ENCODE data around the gene EMC7. TPM values are rescaled to one million over a fixed set of nuclear protein-coding genes. Genes with fewer than 3 reads are reported as not detected.
"Not testable (repeated sequence)": the region's sequence is repeated elsewhere in the genome, so short reads cannot be mapped to it uniquely, and the experiment has no call there.

EMC7 gene
- polyA plus RNA-seq, 3 donors, result 50.0 to 93.1 (median 52.4) TPM

DNA sequence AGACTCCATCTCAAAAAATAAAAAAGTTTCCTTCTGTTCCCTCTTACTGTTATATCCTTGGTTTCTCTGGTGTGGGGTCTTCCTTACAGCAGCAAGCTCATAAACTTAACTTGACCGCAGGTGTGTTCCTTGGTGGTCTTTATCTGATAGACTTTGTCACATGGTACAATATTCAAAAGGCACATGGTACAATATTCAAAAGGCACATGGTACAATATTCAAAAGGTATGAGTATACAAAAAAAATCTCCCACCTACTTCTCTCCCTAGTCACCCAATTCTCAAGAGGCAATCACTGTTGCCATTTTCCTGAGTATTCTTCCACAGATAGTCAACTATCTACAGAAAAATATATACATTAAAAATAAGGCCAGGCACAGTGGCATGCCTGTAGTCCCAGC is 4.8 kb upstream of the EMC7 start:
- H3K27ac ChIP-seq (ENCODE audit: low read depth, low read length), result no peak overlapping the region
- 79 to 96% (median 95%) methylated on average over 1 of the region's 1 CpG for WGBS, 3 donors

- 14 to 26% (median 25%) methylated on average over 29 of the region's 29 CpGs for WGBS, 3 donors
- H3K27ac ChIP-seq (ENCODE audit: low read depth, low read length), result no peak overlapping the region
Observed at GRCh38 chr15:34102175-34102925, 688 bp upstream of the EMC7 start.

GRCh38 chr15:34099914-34100313 is 1.7 kb downstream of the EMC7 start:
- 94 to 98% (median 95%) methylated on average over 5 of the region's 5 CpGs for WGBS, 3 donors
- H3K27ac ChIP-seq (ENCODE audit: low read depth, low read length), result no peak overlapping the region

DNA sequence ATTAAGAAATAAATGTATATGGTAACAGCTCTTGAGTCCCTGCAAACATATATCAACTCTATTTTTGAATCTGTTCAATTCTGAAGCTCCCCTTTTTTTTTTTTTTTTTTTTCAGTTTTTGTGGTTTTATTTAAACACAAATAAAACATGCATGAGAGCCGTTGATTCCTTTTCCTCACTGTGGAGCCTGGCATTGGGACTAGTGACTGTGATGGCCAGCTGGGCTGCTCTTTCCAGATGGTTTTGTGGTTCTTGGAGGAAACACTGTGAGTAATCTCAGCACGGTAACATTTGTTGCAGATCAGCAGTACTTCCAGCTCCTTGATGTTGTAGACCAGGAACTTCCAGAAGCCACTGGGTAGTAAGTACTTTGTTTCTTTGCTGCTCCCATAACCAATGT is 15.9 kb downstream of the EMC7 start:
- WGBS, 3 donors, result 71 to 81% (median 74%) methylated on average over 2 of the region's 2 CpGs
- no peak overlapping the region for H3K27ac ChIP-seq (ENCODE audit: low read depth, low read length)

DNA sequence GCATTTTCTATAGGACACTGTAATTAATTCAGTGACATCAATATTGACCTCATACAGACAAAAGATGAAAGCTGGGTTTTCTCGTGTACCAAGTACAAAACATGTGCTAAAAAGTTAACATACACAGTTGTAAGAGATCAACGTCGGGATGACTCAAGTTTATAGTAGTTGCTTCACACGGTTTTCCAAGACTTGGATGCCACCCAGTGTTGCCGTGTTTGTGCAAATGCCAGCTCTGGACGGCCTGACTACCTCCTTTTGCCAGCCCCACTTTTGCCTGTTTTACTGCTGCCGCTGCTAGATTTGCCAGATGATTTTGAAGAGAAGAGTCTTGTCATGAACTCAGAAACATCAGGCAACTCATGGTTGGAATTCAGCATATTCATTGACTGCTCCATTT is 17.6 kb downstream of the EMC7 start:
- no peak overlapping the region for H3K27ac ChIP-seq (ENCODE audit: low read depth, low read length)
- 70 to 86% (median 75%) methylated on average over 7 of the region's 7 CpGs for WGBS, 3 donors

GRCh38 chr15:34079904-34080303 is 21.8 kb downstream of the EMC7 start:
- WGBS, 3 donors, result 93 to 100% (median 95%) methylated on average over 4 of the region's 4 CpGs
- no peak overlapping the region for H3K27ac ChIP-seq (ENCODE audit: low read depth, low read length)

- H3K27ac ChIP-seq (ENCODE audit: low read depth, low read length), result no peak overlapping the region
- 68 to 88% (median 85%) methylated on average over 3 of the region's 3 CpGs for WGBS, 3 donors
Observed at GRCh38 chr15:34078900-34079299, 22.8 kb downstream of the EMC7 start.

DNA sequence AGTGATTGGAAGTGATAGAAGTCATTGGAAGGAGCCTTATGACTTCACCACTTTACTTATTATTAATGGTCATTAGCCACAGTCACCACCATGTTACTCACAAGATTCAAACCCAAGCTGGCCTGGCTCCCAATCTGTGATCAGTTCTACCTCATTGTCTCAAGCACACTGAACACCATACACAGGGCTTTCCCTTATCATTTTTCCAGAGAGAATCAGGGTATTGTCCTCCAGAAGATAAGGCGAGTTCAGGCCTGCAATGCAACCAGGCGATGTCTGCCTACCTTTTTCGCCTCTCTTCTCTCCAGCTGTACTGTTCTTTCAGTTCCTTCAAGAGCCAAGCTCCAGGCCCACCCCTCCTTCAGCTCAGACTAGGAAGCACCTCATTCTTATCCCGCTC is 24.9 kb downstream of the EMC7 start:
- H3K27ac ChIP-seq (ENCODE audit: low read depth, low read length), result no peak overlapping the region
- WGBS, 3 donors, result 90 to 97% (median 96%) methylated on average over 4 of the region's 4 CpGs

GRCh38 chr15:34070003-34070402 is 31.7 kb downstream of the EMC7 start:
- WGBS, 3 donors, result 80 to 82% (median 82%) methylated on average over 6 of the region's 6 CpGs
- no peak overlapping the region for H3K27ac ChIP-seq (ENCODE audit: low read depth, low read length)

DNA sequence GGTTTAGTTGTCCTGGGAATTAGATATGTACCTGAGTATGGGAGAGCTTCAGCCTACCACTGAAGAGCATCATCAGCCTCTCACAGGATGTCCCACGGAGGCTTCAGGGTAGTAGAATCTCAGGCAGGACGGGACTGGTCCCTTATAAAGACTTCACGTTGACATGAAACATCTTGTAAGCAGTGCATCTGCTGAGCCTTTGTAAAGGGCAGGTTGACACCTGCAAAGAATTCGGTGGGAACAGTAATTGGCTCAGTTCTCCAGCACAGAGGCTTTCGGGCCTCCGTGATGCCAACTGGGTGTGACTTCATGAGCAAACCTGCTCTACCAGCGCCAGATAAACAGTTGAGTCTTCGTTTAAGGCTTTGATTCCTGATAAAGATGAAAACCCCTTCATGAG is 35.7 kb downstream of the EMC7 start:
- H3K27ac ChIP-seq (ENCODE audit: low read depth, low read length), result no peak overlapping the region

GRCh38 chr15:34065261-34065660 is 36.4 kb downstream of the EMC7 start:
- 89 to 92% (median 90%) methylated on average over 3 of the region's 3 CpGs for WGBS, 3 donors
- H3K27ac ChIP-seq (ENCODE audit: low read depth, low read length), result no peak overlapping the region

More for the DNA sequence above, 35.7 kb downstream of the EMC7 start:
- WGBS, 3 donors, result 81 to 89% (median 88%) methylated on average over 8 of the region's 8 CpGs

GRCh38 chr15:34064438-34064837 is 37.2 kb downstream of the EMC7 start:
- 0% methylated on average over 1 of the region's 1 CpG for WGBS, 3 donors
- no peak overlapping the region for H3K27ac ChIP-seq (ENCODE audit: low read depth, low read length)

DNA sequence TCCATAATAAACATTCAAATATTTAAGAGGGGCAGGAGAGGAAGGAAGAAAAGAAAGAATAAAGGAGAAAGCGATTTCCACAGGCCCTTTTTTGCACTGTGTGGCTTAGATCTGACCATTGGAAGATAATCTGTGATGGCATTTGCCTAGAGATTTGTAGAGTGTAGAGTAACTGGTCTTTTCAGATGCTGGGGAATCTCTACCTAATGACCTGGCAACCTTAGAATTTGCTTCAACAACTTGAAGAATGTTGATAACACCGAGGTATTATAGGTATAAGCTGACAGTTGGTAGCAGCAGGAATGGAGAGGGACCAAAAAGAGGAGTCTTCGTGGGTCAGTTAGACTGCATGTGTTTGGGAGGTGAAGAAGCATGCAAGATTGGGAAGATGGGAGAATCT is 41.7 kb downstream of the EMC7 start:
- H3K27ac ChIP-seq (ENCODE audit: low read depth, low read length), result no peak overlapping the region
- WGBS, 3 donors, result 45 to 77% (median 74%) methylated on average over 3 of the region's 3 CpGs

GRCh38 chr15:34059476-34059875 is 42.2 kb downstream of the EMC7 start:
- 37 to 51% (median 49%) methylated on average over 2 of the region's 2 CpGs for WGBS, 3 donors

GRCh38 chr15:34056911-34057310 is 44.8 kb downstream of the EMC7 start:
- no peak overlapping the region for H3K27ac ChIP-seq (ENCODE audit: low read depth, low read length)
- 89 to 90% (median 89%) methylated on average over 5 of the region's 5 CpGs for WGBS, 3 donors

More at GRCh38 chr15:34059476-34059875, 42.2 kb downstream of the EMC7 start:
- H3K27ac ChIP-seq (ENCODE audit: low read depth, low read length), result no peak overlapping the region

DNA sequence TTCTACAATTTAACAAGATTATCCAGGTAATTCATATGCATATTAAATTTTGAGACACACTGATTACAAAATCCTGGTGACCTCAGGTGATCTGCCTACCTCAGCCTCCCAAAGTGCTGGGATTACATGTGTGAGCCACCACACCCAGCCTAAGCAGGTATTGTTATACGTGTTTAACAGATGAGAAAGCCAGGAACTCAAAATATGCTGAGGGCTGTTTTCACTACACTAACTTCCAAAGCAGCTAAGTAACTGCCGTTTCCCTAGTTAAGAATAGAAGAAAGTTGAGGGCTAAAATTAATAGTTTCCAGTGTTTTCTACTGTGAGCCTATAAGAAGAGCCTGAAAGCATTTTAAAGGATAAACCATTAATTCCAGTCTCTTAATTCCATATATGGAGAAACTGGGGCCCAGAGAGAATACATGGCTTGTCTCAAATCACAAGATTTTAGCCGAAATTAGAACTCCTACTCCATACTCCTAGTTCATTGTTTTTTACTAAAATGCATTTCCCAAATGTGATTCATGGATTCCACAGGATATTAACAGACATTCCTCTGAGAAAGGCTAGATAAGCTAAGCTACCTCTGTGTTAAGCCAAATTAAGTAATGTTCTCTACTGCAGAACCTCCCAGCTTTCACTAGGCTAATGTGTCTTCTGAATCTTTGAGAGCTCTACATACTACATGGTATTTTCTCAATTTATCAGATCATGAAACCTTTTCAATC is 45.6 kb downstream of the EMC7 start:
- 57 to 69% (median 58%) methylated on average over 3 of the region's 3 CpGs for WGBS, 3 donors
- H3K27ac ChIP-seq (ENCODE audit: low read depth, low read length), result no peak overlapping the region

DNA sequence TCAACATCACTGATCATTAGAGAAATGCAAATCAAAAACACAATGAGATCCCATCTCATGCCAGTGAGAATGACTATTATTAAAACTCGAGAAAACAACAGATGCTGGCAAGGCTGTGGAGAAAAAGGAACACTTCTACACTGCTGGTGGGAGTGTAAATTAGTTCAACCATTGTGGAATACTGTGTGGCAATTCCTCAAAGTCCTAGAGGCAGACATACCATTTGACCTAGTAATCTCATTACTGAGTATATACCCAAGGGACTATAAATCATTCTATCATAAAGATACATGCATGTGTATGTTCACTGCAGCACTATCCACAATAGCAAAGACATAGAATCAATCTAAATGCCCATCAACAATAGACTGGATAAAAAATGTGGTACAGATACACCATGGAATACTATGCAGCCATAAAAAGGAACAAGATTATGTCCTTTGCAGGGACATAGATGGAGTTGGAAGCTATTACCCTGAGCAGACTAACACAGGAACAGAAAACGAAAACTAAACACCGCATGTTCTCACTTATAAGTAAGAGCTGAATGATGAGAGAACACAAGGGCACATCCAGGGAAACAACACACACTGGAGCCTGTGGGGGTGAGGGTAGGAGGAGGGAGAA is 47.5 kb downstream of the EMC7 start:
- 87 to 95% (median 88%) methylated on average over 3 of the region's 3 CpGs for WGBS, 3 donors
- no peak overlapping the region for H3K27ac ChIP-seq (ENCODE audit: low read depth, low read length)

GRCh38 chr15:34050385-34050784 is 51.3 kb downstream of the EMC7 start:
- 56 to 97% (median 89%) methylated on average over 1 of the region's 1 CpG for WGBS, 3 donors
- not testable (repeated sequence) for H3K27ac ChIP-seq (ENCODE audit: low read depth, low read length)

DNA sequence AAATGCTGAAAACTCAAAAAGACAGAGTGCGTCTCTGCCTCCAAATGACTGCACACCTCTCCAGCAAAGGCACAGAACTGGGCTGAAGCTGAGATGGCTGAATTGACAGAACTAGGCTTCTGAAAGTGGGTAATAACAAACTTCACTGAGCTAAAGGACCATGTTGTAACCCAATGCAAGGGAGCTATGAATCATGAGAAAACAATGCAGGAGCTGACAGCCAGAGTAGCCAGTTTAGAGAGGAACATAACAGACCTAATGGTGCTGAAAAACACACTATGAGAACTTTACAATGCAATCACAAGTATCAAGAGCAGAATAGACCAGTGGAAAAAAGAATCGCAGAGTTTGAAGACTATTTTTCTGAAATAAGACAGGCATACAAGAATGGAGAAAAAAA is 52.5 kb downstream of the EMC7 start:
- H3K27ac ChIP-seq (ENCODE audit: low read depth, low read length), result no peak overlapping the region
- WGBS, 3 donors, result 96 to 97% (median 97%) methylated on average over 2 of the region's 2 CpGs
